Kidney epithelial cell (primary cell): Measurements from ENCODE around the gene GABRB3. TPM values are rescaled to one million over a fixed set of nuclear protein-coding genes. Genes with fewer than 3 reads are reported as not detected.

Experiments used
- DNase-seq: peaks from one replicate; pipeline ENCODE4 v3.0.0-alpha.2; 2010; ENCODE audit warnings: low read depth
- H3K27me3 ChIP-seq: 2 replicates; pipeline ENCODE4 v1.6.0; 2011; ENCODE audit warnings: low read length; ENCODE audit not compliant: control insufficient read depth, insufficient read depth
- H3K36me3 ChIP-seq: 2 replicates; pipeline ENCODE4 v1.5.1; 2011; ENCODE audit warnings: low read length; ENCODE audit not compliant: control insufficient read depth, insufficient read depth
- H3K4me3 ChIP-seq: 2 replicates; pipeline ENCODE4 v1.5.1; 2011; ENCODE audit warnings: low read depth, mild to moderate bottlenecking, control low read depth, low read length
- CTCF ChIP-seq: IDR thresholded peaks from 2 replicates; pipeline ENCODE4 v1.5.1; 2011; ENCODE audit warnings: mild to moderate bottlenecking, moderate library complexity, low read length, control low read depth, inconsistent platforms; ENCODE audit not compliant: insufficient read depth, poor library complexity, severe bottlenecking
- total RNA-seq: library from RNA; depleted of rRNA; stranded (reverse); fragments of >200 nt; gene quantifications from 2 replicates; pipeline ENCODE4 v1.2.3, GENCODE V29; 2015

Gene GABRB3
- total RNA-seq, 1 donor from 2014 or later: 0.21 TPM

DNA sequence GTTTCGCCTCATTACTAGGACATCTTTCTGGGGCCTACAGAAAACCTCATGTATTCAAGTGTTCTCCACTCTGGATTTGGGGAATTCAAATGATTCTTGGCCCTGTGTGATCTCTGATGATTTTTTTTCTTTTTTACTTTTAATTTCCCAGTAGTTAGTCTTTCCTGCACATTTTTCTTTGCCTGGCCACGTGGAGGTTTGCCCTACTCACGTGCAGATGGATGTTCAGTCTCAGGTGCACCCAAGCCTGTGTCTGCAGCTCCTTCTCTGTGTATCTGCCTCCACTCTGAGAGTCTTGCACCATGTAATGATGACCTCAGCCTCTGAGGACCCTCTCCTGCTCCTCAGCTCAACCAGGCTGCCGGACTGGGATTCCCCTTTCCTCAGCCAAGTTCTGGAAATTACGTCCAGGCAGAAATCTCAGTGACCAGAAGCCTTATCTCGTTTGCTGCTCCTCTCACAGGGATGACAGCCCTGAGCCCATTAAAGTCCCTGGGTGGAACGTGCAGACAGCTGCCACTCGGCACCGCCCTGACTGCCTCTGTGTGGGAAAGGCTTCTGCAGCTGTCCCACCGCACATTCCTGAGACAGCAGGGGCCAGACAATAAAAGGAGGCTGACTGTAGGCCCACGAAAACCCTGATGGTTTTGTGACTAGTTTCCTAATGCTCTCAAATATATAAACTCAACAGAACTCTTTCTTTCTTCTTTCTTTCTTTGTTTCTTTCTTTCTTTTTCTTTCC, 31.4 kb upstream of the GABRB3 start:
- TF ChIP-seq CTCF: no peak
- Histone ChIP-seq H3K27me3 (no peaks in the 10 kb centered on the region), H3K36me3 (no peaks in the 10 kb centered on the region), H3K4me3 (no peak overlapping the region)
- no peak for DNase-seq

DNA sequence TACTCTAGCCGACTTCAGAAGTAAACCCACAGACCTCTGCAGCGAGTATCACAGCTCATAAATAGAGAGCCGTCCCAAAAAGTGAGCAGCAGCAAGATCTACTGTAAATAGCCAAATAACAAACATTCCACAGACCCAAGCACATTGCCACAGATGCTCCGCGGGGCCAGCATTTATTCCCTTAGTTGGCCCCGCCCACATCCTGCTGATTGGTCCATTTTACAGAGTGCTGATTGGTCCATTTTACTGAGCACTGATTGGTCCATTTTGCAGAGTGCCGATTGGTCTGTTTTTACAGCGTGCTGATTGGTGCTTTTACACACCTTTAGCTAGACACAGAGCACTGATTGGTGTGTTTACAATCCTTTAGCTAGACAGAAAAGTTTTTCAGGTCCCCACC, 17.3 kb upstream of the GABRB3 start:
- Histone ChIP-seq H3K36me3 (no peaks in the 10 kb centered on the region), H3K4me3 (no peak overlapping the region), H3K27me3 (no peaks in the 10 kb centered on the region)
- no peak for TF ChIP-seq CTCF
- no peak for DNase-seq

GRCh38 chr15:26781816-26782215, 8.9 kb upstream of the GABRB3 start:
- Histone ChIP-seq H3K4me3 (no peak overlapping the region), H3K27me3 (no peaks in the 10 kb centered on the region), H3K36me3 (no peaks in the 10 kb centered on the region)
- no peak for TF ChIP-seq CTCF
- DNase-seq: no peak

GRCh38 chr15:26773917-26774316, 1.1 kb upstream of the GABRB3 start:
- H3K27me3 ChIP-seq: peaks cover 28% of the 10 kb centered on the region
- no peak for DNase-seq
- no peak for TF ChIP-seq CTCF
- no peaks in the 10 kb centered on the region for H3K36me3 ChIP-seq
- no peak overlapping the region for H3K4me3 ChIP-seq

DNA sequence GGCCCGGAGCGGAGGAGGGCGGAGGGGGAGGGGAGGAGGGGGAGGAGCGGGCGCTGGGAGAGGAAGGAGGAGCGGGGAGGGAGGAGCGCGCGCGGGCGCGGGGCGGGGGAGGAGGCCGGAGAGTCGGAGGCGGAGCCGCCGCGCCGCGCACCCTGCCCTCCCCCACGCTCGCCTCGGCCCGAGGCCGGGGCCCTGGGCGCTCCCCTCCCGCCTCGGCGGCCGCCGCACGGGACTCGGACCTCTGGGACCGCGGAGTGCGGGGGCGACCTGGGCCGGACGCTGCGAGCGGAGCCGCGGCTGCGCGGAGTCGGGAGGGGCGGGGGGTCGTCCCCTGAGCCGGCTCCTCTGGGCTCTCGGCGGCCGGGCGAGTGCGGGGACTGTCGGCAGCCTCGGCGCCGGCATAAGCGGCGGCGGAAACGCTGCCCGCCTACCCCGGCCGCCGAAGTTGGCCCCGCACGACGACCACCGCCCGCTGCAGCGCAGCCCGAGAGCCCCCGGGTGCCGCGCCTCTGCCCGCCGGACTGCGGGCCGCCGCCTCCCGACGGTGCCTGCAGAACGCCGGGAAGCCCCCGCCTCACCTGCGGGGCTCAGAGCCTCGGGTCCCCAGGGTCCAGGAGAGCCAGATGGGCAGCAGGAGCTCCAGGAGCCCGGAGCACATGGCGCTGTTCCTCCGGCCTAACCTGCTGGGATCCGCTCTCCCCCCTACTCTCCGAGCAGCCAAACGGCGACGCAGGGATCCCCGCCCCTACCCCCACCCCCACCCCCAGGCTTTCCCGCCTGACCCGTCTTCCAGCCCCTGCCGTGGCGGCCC, 406 bp upstream of the GABRB3 start:
- DNase-seq: no peak
- peak overlapping the region; percentile 12 for H3K4me3 ChIP-seq
- H3K36me3 ChIP-seq: no peaks in the 10 kb centered on the region
- no peak for TF ChIP-seq CTCF
- H3K27me3 ChIP-seq: peaks cover 28% of the 10 kb centered on the region
